PC-3 (cell line): Measurements from ENCODE around the gene SMIM5. TPM values are rescaled to one million over a fixed set of nuclear protein-coding genes. Genes with fewer than 3 reads are reported as not detected.

Experiments used
- ATAC-seq: fragments of 200-7000 bp; cut with Tn5 transposase; 2 replicates; pipeline ENCODE4 v1.9.1; 2020; ENCODE audit warnings: mild to moderate bottlenecking, moderate library complexity
- BruUV-seq: library from RNA; stranded (reverse); fragments of 400-500 nt; replicated peaks from 2 replicates; lab custom pipeline; 2021; lab: Mats Ljungman, UMichigan
- CTCF ChIA-PET: fragments of 300-600 bp; sonication (Branson Sonifier 250); formaldehyde crosslinking; loops from one replicate; lab custom pipeline; 2022; ENCODE audit warnings: antibody characterized with exemption; lab: Charles Lee
- POLR2A ChIA-PET: fragments of 300-600 bp; sonication (Branson Sonifier 250); formaldehyde crosslinking; loops from one replicate; lab custom pipeline; 2022; ENCODE audit warnings: antibody characterized with exemption; ENCODE audit not compliant: unreplicated experiment; lab: Charles Lee
- DNase-seq: peaks from one replicate; pipeline ENCODE4 v3.0.0-alpha.2; 2015
- H2AFZ ChIP-seq: fragments of 300-600 bp; sonication (generic); 2 replicates; pipeline ENCODE4 v1.6.0; 2016; ENCODE audit warnings: antibody characterized with exemption, low read length
- H3F3A ChIP-seq: fragments of 300-600 bp; sonication (generic); one replicate; pipeline ENCODE4 v1.6.0; 2017; ENCODE audit warnings: antibody characterized with exemption, low read length, control low read depth, mild to moderate bottlenecking; ENCODE audit not compliant: unreplicated experiment
- H3K27ac ChIP-seq: fragments of 300-600 bp; sonication (generic); 2 replicates; pipeline ENCODE4 v1.5.1; 2016; ENCODE audit warnings: mild to moderate bottlenecking, low read length
- H3K27me3 ChIP-seq: fragments of 300-600 bp; sonication (generic); 2 replicates; pipeline ENCODE4 v1.6.1; 2016; ENCODE audit warnings: low read length, mixed read lengths
- H3K36me3 ChIP-seq: fragments of 300-600 bp; sonication (generic); 2 replicates; pipeline ENCODE4 v1.6.1; 2016; ENCODE audit warnings: low read depth, mixed run types, low read length, mixed read lengths
- H3K4me1 ChIP-seq: fragments of 300-600 bp; sonication (generic); 2 replicates; pipeline ENCODE4 v1.5.1; 2016; ENCODE audit warnings: low read length; ENCODE audit not compliant: insufficient read depth
- H3K4me2 ChIP-seq: fragments of 300-600 bp; sonication (generic); 2 replicates; pipeline ENCODE4 v1.6.0; 2016; ENCODE audit warnings: low read length
- H3K4me3 ChIP-seq: fragments of 300-600 bp; sonication (generic); 2 replicates; pipeline ENCODE4 v1.5.1; 2016; ENCODE audit warnings: mild to moderate bottlenecking, low read length, mixed read lengths
- H3K79me2 ChIP-seq: fragments of 300-600 bp; sonication (generic); 2 replicates; pipeline ENCODE4 v1.6.1; 2017; ENCODE audit warnings: low read length, mixed read lengths
- H3K9ac ChIP-seq: fragments of 300-600 bp; sonication (generic); 2 replicates; pipeline ENCODE4 v1.6.0; 2016; ENCODE audit warnings: mild to moderate bottlenecking, low read length
- H3K9me2 ChIP-seq: fragments of 300-600 bp; sonication (generic); replicated peaks from 2 replicates; pipeline ENCODE4 v1.6.1; 2016; ENCODE audit warnings: mixed run types, low read length, mixed read lengths
- H3K9me3 ChIP-seq: fragments of 300-600 bp; sonication (generic); 2 replicates; pipeline ENCODE4 v1.6.1; 2016; ENCODE audit warnings: low read length, mixed read lengths
- H4K20me1 ChIP-seq: fragments of 300-600 bp; sonication (generic); 2 replicates; pipeline ENCODE4 v1.6.1; 2016; ENCODE audit warnings: low read length, mixed read lengths
- EZH2 ChIP-seq: fragments of 300-600 bp; sonication (generic); IDR thresholded peaks from one replicate; pipeline ENCODE4 v1.6.1; 2017; ENCODE audit warnings: antibody characterized with exemption, mild to moderate bottlenecking, low read length; ENCODE audit not compliant: unreplicated experiment
- EZH2phosphoT487 ChIP-seq: fragments of 300-600 bp; sonication (generic); IDR thresholded peaks from 2 replicates; pipeline ENCODE4 v1.6.1; 2018; ENCODE audit warnings: mild to moderate bottlenecking, antibody characterized with exemption, low read length, borderline replicate concordance
- intact Hi-C: fragments of 100-400 bp; cut with micrococcal nuclease; formaldehyde crosslinking; loops from 2 replicates; pipeline ENCODE4 v1.9.0; 2023
- total RNA-seq: library from RNA; depleted of rRNA; stranded (reverse); fragments of >200 nt; gene quantifications from 2 replicates; pipeline ENCODE4 v1.2.3, GENCODE V29; 2014
- TF ChIP-seq, protein P1 (sequence below): fragments of 300-600 bp; sonication (generic); conservative IDR thresholded peaks from 2 replicates; pipeline ENCODE4 v1.5.1; 2017; ENCODE audit warnings: antibody characterized with exemption, low read depth, mild to moderate bottlenecking, low read length

Gene SMIM5
- total RNA-seq, 1 experiment from 2014 or later, result 2.3 TPM

DNA sequence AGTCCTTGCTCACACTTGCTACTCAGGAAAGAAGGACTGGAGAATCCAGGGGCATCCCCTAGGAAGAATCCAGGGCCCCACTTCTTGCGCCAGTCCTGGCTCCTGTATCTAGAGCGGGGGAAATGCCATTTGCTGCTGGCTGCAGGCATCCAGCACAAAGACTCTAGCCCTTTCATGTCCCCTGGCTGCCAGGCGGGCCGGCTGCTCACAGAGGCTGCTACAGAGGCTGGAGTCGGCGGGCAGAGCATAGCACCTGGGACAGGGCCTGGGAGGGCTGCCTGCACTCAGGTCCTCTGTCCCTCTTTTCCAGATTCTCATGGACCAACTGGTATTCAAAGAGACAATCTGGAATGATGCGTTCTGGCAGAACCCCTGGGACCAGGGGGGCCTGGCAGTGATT, 13.8 kb downstream of the SMIM5 start:
- Histone ChIP-seq H4K20me1 (no peaks in the 10 kb centered on the region), H3K27ac (peak overlapping the region; percentile 94), H3K79me2 (no peaks in the 10 kb centered on the region), H3K4me3 (no peak overlapping the region), H3K27me3 (no peaks in the 10 kb centered on the region), H3K9me3 (no peaks in the 10 kb centered on the region), H2AFZ (no peak overlapping the region), H3K9me2 (no peaks in the 10 kb centered on the region), H3K4me1 (peaks cover 43% of the 10 kb centered on the region), H3K9ac (peak overlapping the region; percentile 86), H3F3A (no peaks in the 10 kb centered on the region), H3K36me3 (0 out of 2 replicates have a peak, but pooled peaks cover 10% of the 10 kb centered on the region), H3K4me2 (no peak overlapping the region)
- ATAC-seq, result no peak
- ChIA-PET POLR2A (no interaction called here), CTCF (interaction anchor here (0.7 to 3.0 kb wide), 2 partner anchors 12 to 14 kb away, joined by 3 to 58 read pairs; partner anchors contain the start of gene SMIM5)
- TF ChIP-seq EZH2 (no peak), EZH2phosphoT487 (no peak)
- TF ChIP-seq, protein P1, sequence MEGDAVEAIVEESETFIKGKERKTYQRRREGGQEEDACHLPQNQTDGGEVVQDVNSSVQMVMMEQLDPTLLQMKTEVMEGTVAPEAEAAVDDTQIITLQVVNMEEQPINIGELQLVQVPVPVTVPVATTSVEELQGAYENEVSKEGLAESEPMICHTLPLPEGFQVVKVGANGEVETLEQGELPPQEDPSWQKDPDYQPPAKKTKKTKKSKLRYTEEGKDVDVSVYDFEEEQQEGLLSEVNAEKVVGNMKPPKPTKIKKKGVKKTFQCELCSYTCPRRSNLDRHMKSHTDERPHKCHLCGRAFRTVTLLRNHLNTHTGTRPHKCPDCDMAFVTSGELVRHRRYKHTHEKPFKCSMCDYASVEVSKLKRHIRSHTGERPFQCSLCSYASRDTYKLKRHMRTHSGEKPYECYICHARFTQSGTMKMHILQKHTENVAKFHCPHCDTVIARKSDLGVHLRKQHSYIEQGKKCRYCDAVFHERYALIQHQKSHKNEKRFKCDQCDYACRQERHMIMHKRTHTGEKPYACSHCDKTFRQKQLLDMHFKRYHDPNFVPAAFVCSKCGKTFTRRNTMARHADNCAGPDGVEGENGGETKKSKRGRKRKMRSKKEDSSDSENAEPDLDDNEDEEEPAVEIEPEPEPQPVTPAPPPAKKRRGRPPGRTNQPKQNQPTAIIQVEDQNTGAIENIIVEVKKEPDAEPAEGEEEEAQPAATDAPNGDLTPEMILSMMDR, result no peak
- no peak for DNase-seq
- intact Hi-C loops, result no loop called here
- no TSS peak for BruUV-seq

DNA sequence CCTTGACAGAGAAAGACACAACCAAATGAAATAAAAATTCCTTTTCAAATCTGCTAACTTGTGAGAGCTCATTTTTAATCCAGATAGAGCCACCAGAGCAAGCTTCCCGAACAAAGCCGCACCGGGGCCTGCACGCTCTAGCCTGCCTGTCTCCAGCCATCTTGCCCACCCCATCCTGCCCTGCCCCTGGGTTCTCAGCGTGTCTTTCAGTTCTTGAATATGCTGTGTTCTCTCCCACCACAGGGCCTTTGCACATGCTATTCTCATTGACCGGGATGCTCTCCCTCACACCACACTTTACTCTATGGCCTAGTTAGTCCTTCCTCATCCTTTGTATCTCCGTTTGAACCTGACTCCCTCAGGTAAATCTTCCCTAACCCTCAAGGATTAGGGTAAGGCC, 14.7 kb downstream of the SMIM5 start:
- Histone ChIP-seq H3F3A (no peaks in the 10 kb centered on the region), H3K4me3 (no peak overlapping the region), H3K27ac (peak overlapping the region; percentile 94), H3K9me3 (no peaks in the 10 kb centered on the region), H3K4me1 (peaks cover 34% of the 10 kb centered on the region), H3K36me3 (peaks cover 14% of the 10 kb centered on the region; the same call in 1 of the 2 replicates), H3K27me3 (no peaks in the 10 kb centered on the region), H3K4me2 (no peak overlapping the region), H4K20me1 (no peaks in the 10 kb centered on the region), H3K9ac (no peak overlapping the region), H3K9me2 (no peaks in the 10 kb centered on the region), H3K79me2 (no peaks in the 10 kb centered on the region), H2AFZ (no peak overlapping the region)
- DNase-seq (no peak), ATAC-seq (no peak)
- no TSS peak for BruUV-seq
- intact Hi-C loops, result no loop called here
- POLR2A ChIA-PET, result no interaction called here
- CTCF ChIA-PET, result no interaction called here
- TF ChIP-seq, protein P1, result no peak

DNA sequence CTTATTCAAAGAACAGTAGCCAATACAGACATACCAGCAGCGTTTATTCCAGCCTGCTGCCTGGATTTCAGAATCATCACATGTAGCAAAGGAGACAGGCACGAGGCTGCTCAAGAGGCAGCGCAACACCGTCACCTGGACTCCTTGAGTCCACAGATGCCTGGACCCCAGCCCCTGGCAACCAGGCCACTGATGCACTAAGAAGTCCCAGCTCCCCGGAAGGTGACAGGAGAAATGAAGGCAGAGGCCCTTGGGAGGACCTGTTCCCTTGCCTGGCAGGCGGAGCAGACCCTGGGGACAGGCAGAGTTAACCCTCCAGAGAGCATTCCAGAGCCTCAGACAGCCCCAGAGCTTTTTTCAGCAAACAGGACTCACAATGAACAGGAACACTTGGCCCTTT, 16.5 kb downstream of the SMIM5 start:
- no peaks in the 10 kb centered on the region for H4K20me1 ChIP-seq
- H2AFZ ChIP-seq, result no peak overlapping the region
- no peak for DNase-seq
- H3K36me3 ChIP-seq, result peaks cover 14% of the 10 kb centered on the region; the same call in 1 of the 2 replicates
- ATAC-seq, result no peak
- no peaks in the 10 kb centered on the region for H3K9me2 ChIP-seq
- CTCF ChIA-PET, result interaction anchor here (1.9 kb wide), 1 partner anchor 16 kb away, joined by 10 read pairs; the partner anchor contains the start of gene SMIM5
- intact Hi-C loops, result no loop called here
- TF ChIP-seq EZH2 (no peak), EZH2phosphoT487 (no peak)
- TF ChIP-seq, protein P1, result no peak
- BruUV-seq, result no TSS peak
- H3K9ac ChIP-seq, result no peak overlapping the region
- no peak overlapping the region for H3K4me2 ChIP-seq
- no peak overlapping the region for H3K27ac ChIP-seq
- POLR2A ChIA-PET, result no interaction called here
- no peaks in the 10 kb centered on the region for H3F3A ChIP-seq
- no peaks in the 10 kb centered on the region for H3K9me3 ChIP-seq
- H3K79me2 ChIP-seq, result no peaks in the 10 kb centered on the region
- no peaks in the 10 kb centered on the region for H3K27me3 ChIP-seq
- peaks cover 27% of the 10 kb centered on the region for H3K4me1 ChIP-seq
- H3K4me3 ChIP-seq, result no peak overlapping the region
